HG03520 (cell line): ENCODE measurements around the gene LBH.
A peak's percentile ranks its signal among the peaks of the same experiment; 100 is the strongest.

ENCODE experiments used
- ATAC-seq: cut with Tn5 transposase; IDR thresholded peaks from one replicate; pipeline ENCODE4 v1.9.1; 2021; ENCODE audit warnings: mild to moderate bottlenecking, moderate library complexity; ENCODE audit not compliant: unreplicated experiment

LBH gene

GRCh38 chr2:30272286-30272685 is 41.0 kb downstream of the LBH start:
- ATAC-seq: no peak

GRCh38 chr2:30272761-30273573 is 41.6 kb downstream of the LBH start:
- no peak for ATAC-seq

GRCh38 chr2:30273574-30273929 is 42.2 kb downstream of the LBH start:
- ATAC-seq: no peak

- ATAC-seq: no peak
These were observed 43.9 kb downstream of the LBH start for GRCh38 chr2:30275256-30275655.

- ATAC-seq: no peak
These were observed 45.1 kb downstream of the LBH start for GRCh38 chr2:30276455-30276911.

- ATAC-seq: no peak
These were observed 46.2 kb downstream of the LBH start for GRCh38 chr2:30277582-30277981.

GRCh38 chr2:30278419-30278818 is 47.1 kb downstream of the LBH start:
- ATAC-seq: no peak

- ATAC-seq: no peak
These were observed 49.5 kb downstream of the LBH start for GRCh38 chr2:30280596-30281434.

- ATAC-seq: no peak
These were observed 50.7 kb downstream of the LBH start for GRCh38 chr2:30282081-30282480.

GRCh38 chr2:30282721-30283120 is 51.4 kb downstream of the LBH start:
- ATAC-seq: no peak

GRCh38 chr2:30283931-30284565 is 52.7 kb downstream of the LBH start:
- no peak for ATAC-seq

GRCh38 chr2:30285758-30286157 is 54.4 kb downstream of the LBH start:
- ATAC-seq: no peak

GRCh38 chr2:30287190-30287840 is 56.0 kb downstream of the LBH start:
- peak; percentile 13 for ATAC-seq

GRCh38 chr2:30287857-30288513 is 56.7 kb downstream of the LBH start:
- peak; percentile 65 for ATAC-seq

GRCh38 chr2:30288561-30288960 is 57.2 kb downstream of the LBH start:
- no peak for ATAC-seq

- no peak for ATAC-seq
These were observed 62.1 kb downstream of the LBH start for GRCh38 chr2:30293303-30293921.

GRCh38 chr2:30294133-30294532 is 62.8 kb downstream of the LBH start:
- no peak for ATAC-seq

- ATAC-seq: no peak
These were observed 65.2 kb downstream of the LBH start for GRCh38 chr2:30296496-30296895.

- ATAC-seq: no peak
These were observed 67.0 kb downstream of the LBH start for GRCh38 chr2:30298302-30298701.

- ATAC-seq: no peak
These were observed 68.8 kb downstream of the LBH start for GRCh38 chr2:30300122-30300455.
